BE2C (cell line): Measurements from ENCODE around the gene PEPD.

Experiments used
- DNase-seq: peaks from one replicate; pipeline ENCODE4 v3.0.0-alpha.2; 2020
- H3K27me3 ChIP-seq: fragments of 250-450 bp; sonication (Bioruptor Pico); 2 replicates; pipeline ENCODE4 v1.5.1; 2020; ENCODE audit warnings: mild to moderate bottlenecking
- H3K36me3 ChIP-seq: fragments of 250-450 bp; sonication (Bioruptor Pico); 2 replicates; pipeline ENCODE4 v1.5.1; 2020; ENCODE audit warnings: mild to moderate bottlenecking
- H3K4me1 ChIP-seq: fragments of 250-450 bp; sonication (Bioruptor Pico); 2 replicates; pipeline ENCODE4 v1.5.1; 2020
- H3K4me3 ChIP-seq: 2 replicates; pipeline ENCODE4 v1.5.1; 2011; ENCODE audit warnings: low read depth, low read length
- H3K9me3 ChIP-seq: fragments of 250-450 bp; sonication (Bioruptor Pico); 2 replicates; pipeline ENCODE4 v1.5.1; 2020
- CTCF ChIP-seq: IDR thresholded peaks from 2 replicates; pipeline ENCODE4 v1.5.1; 2012; ENCODE audit warnings: mild to moderate bottlenecking, low read depth, low read length

PEPD gene

GRCh38 chr19:33429891-33430673 lies 91.5 kb downstream of the PEPD start:
- Histone ChIP-seq H3K4me1 (peaks cover 43% of the 10 kb centered on the region), H3K4me3 (peak overlapping the region; percentile 10), H3K36me3 (no peaks in the 10 kb centered on the region), H3K27me3 (no peaks in the 10 kb centered on the region), H3K9me3 (no peaks in the 10 kb centered on the region)
- no peak for DNase-seq
- no peak for TF ChIP-seq CTCF

- H3K27me3 ChIP-seq: no peaks in the 10 kb centered on the region
- no peaks in the 10 kb centered on the region for H3K36me3 ChIP-seq
- no peak for TF ChIP-seq CTCF
- H3K4me3 ChIP-seq: no peak overlapping the region
- peaks cover 29% of the 10 kb centered on the region for H3K4me1 ChIP-seq
- H3K9me3 ChIP-seq: no peaks in the 10 kb centered on the region
- no peak for DNase-seq
Measured at GRCh38 chr19:33428627-33429125, 92.9 kb downstream of the PEPD start.

GRCh38 chr19:33427801-33428626 lies 93.6 kb downstream of the PEPD start:
- no peak for DNase-seq
- Histone ChIP-seq H3K4me1 (peaks cover 22% of the 10 kb centered on the region), H3K9me3 (no peaks in the 10 kb centered on the region), H3K36me3 (no peaks in the 10 kb centered on the region), H3K27me3 (no peaks in the 10 kb centered on the region), H3K4me3 (no peak overlapping the region)
- no peak for TF ChIP-seq CTCF

- peaks cover 11% of the 10 kb centered on the region for H3K4me1 ChIP-seq
- no peaks in the 10 kb centered on the region for H3K27me3 ChIP-seq
- no peak overlapping the region for H3K4me3 ChIP-seq
- no peaks in the 10 kb centered on the region for H3K36me3 ChIP-seq
- no peak for TF ChIP-seq CTCF
- DNase-seq: peak; percentile 4
- no peaks in the 10 kb centered on the region for H3K9me3 ChIP-seq
Measured at GRCh38 chr19:33426621-33427361, 94.8 kb downstream of the PEPD start.

- Histone ChIP-seq H3K4me3 (no peak overlapping the region), H3K9me3 (no peaks in the 10 kb centered on the region), H3K4me1 (peaks cover 5% of the 10 kb centered on the region), H3K36me3 (no peaks in the 10 kb centered on the region), H3K27me3 (no peaks in the 10 kb centered on the region)
- no peak for DNase-seq
- no peak for TF ChIP-seq CTCF
Measured at GRCh38 chr19:33424181-33424580, 97.4 kb downstream of the PEPD start.
